HepG2 (cell line): ENCODE measurements around the gene SOS2. TPM values are rescaled to one million over a fixed set of nuclear protein-coding genes. Genes with fewer than 3 reads are reported as not detected.

Experiments used
- ADNP ChIP-seq: sonication (generic); formaldehyde crosslinking; IDR thresholded peaks from 2 replicates; pipeline ENCODE4 v1.4.0; 2020; ENCODE audit warnings: missing genetic modification reagents
- CCAR2 ChIP-seq: fragments of 200-400 bp; formaldehyde crosslinking; optimal IDR thresholded peaks from 2 replicates; pipeline ENCODE3; 2018; ENCODE audit warnings: low read depth, mild to moderate bottlenecking, low read length, moderate library complexity
- CEBPG ChIP-seq: IDR thresholded peaks from 2 replicates; pipeline ENCODE4 v1.6.1; 2016
- FOXA1 ChIP-seq, 2 experiments: fragments of 450-650 bp in 1 of 2; sonication (generic) in 1 of 2; formaldehyde crosslinking in 1 of 2; IDR thresholded peaks; 2 replicates each; pipeline versions ENCODE4 v1.4.0 to v1.6.1; 2016 to 2020; ENCODE audit warnings: missing genetic modification reagents in 1 of 2
- HDAC2 ChIP-seq: sonication (generic); formaldehyde crosslinking; IDR thresholded peaks from 2 replicates; pipeline ENCODE4 v1.4.0; 2020; ENCODE audit warnings: missing genetic modification reagents
- HMG20A ChIP-seq: IDR thresholded peaks from 2 replicates; pipeline ENCODE4 v1.6.1; 2016; ENCODE audit warnings: borderline replicate concordance
- NR2F6 ChIP-seq, 2 experiments: IDR thresholded peaks; 2 replicates each; pipeline ENCODE4 v1.6.1; 2016; ENCODE audit warnings: antibody characterized with exemption in 1 of 2, mild to moderate bottlenecking in 1 of 2
- PLRG1 ChIP-seq: fragments of 450-650 bp; conservative IDR thresholded peaks from 2 replicates; pipeline ENCODE4 v1.6.1; 2016
- POLR2AphosphoS5 ChIP-seq: IDR thresholded peaks from 2 replicates; pipeline ENCODE4 v1.6.1; 2012; ENCODE audit warnings: low read depth, low read length
- RBFOX2 ChIP-seq: fragments of 200-400 bp; formaldehyde crosslinking; IDR thresholded peaks from 2 replicates; pipeline ENCODE4 v1.6.1; 2017; ENCODE audit warnings: low read depth, mild to moderate bottlenecking, low read length
- RBM22 ChIP-seq: fragments of 200-400 bp; formaldehyde crosslinking; optimal IDR thresholded peaks from 2 replicates; pipeline ENCODE3; 2017; ENCODE audit warnings: mild to moderate bottlenecking, low read length, moderate library complexity
- SIN3A ChIP-seq: IDR thresholded peaks from 2 replicates; pipeline ENCODE4 v1.6.1; 2011; ENCODE audit warnings: low read depth, mild to moderate bottlenecking, control low read depth, low read length, borderline replicate concordance
- SP5 ChIP-seq: IDR thresholded peaks from 2 replicates; pipeline ENCODE4 v1.6.1; 2016; ENCODE audit warnings: low read depth, borderline replicate concordance
- SRF ChIP-seq: IDR thresholded peaks from 2 replicates; pipeline ENCODE4 v1.6.1; 2011; ENCODE audit warnings: mild to moderate bottlenecking, low read depth, low read length, moderate library complexity
- ZNF143 ChIP-seq: sonication (generic); formaldehyde crosslinking; IDR thresholded peaks from 2 replicates; pipeline ENCODE4 v1.4.0; 2020; ENCODE audit warnings: missing genetic modification reagents
- ZNF501 ChIP-seq: sonication (generic); formaldehyde crosslinking; IDR thresholded peaks from 2 replicates; pipeline ENCODE4 v1.5.1; 2020; ENCODE audit warnings: mild to moderate bottlenecking, moderate library complexity, missing genetic modification reagents
- ZNF543 ChIP-seq: sonication (generic); formaldehyde crosslinking; IDR thresholded peaks from 2 replicates; pipeline ENCODE4 v1.4.0; 2020; ENCODE audit warnings: mild to moderate bottlenecking, missing genetic modification reagents
- ZNF562 ChIP-seq: sonication (generic); formaldehyde crosslinking; IDR thresholded peaks from 2 replicates; pipeline ENCODE4 v1.8.0; 2022; ENCODE audit warnings: missing genetic modification reagents, borderline replicate concordance
- ZNF605 ChIP-seq: sonication (generic); formaldehyde crosslinking; IDR thresholded peaks from 2 replicates; pipeline ENCODE4 v1.8.0; 2022; ENCODE audit warnings: mild to moderate bottlenecking, missing genetic modification reagents
- ZSCAN31 ChIP-seq: sonication (generic); formaldehyde crosslinking; IDR thresholded peaks from 2 replicates; pipeline ENCODE4 v1.5.0; 2020; ENCODE audit warnings: low read depth, mild to moderate bottlenecking, missing genetic modification reagents
- ZSCAN9 ChIP-seq: IDR thresholded peaks from 2 replicates; pipeline ENCODE4 v1.6.1; 2016; ENCODE audit warnings: borderline replicate concordance
- polyA plus RNA-seq, 8 experiments: library from polyadenylated mRNA; depleted of rRNA in 3 of 8; stranded (reverse) in 7 of 8; unstranded in 1 of 8; fragments of >200 nt; fragmentation: Illumina TruSeq in 4 of 8; extraction: Trizol in 4 of 8; gene quantifications; 2 replicates each; pipeline versions ENCODE4 v1.2.1 to v1.2.3, GENCODE V29; 2011 to 2016; ENCODE audit warnings: low read depth in 4 of 8, missing spikeins in 1 of 8, mixed read lengths in 1 of 8; ENCODE audit not compliant: insufficient read depth in 1 of 8
- total RNA-seq, 5 experiments: library from RNA; depleted of rRNA; stranded (reverse); fragments of >200 nt; fragmentation: Illumina TruSeq; extraction: Trizol; gene quantifications; 2 replicates each; pipeline ENCODE4 v1.2.3, GENCODE V29; 2016; ENCODE audit warnings: low read depth in 1 of 5
- TF ChIP-seq, protein P1 (sequence below): sonication (generic); formaldehyde crosslinking; IDR thresholded peaks from 2 replicates; pipeline ENCODE4 v1.5.1; 2020; ENCODE audit warnings: missing genetic modification reagents, mild to moderate bottlenecking, borderline replicate concordance
- TF ChIP-seq, protein P2 (sequence below): sonication (generic); formaldehyde crosslinking; IDR thresholded peaks from 2 replicates; pipeline ENCODE4 v1.5.0; 2020; ENCODE audit warnings: mild to moderate bottlenecking, missing genetic modification reagents
- TF ChIP-seq, protein P3 (sequence below): IDR thresholded peaks from 2 replicates; pipeline ENCODE4 v1.6.1; 2016; ENCODE audit warnings: control low read depth
- TF ChIP-seq, protein P4 (sequence below): IDR thresholded peaks from 2 replicates; pipeline ENCODE4 v1.6.1; 2016; ENCODE audit warnings: missing compliant biosample characterization, missing genetic modification reagents, borderline replicate concordance

Gene SOS2
- total and polyA plus RNA-seq, 2 of the 13 experiments (the other 11 are each of a cell fraction or from before 2014, with no cell fraction given) = 9.3 to 12.1 TPM

DNA sequence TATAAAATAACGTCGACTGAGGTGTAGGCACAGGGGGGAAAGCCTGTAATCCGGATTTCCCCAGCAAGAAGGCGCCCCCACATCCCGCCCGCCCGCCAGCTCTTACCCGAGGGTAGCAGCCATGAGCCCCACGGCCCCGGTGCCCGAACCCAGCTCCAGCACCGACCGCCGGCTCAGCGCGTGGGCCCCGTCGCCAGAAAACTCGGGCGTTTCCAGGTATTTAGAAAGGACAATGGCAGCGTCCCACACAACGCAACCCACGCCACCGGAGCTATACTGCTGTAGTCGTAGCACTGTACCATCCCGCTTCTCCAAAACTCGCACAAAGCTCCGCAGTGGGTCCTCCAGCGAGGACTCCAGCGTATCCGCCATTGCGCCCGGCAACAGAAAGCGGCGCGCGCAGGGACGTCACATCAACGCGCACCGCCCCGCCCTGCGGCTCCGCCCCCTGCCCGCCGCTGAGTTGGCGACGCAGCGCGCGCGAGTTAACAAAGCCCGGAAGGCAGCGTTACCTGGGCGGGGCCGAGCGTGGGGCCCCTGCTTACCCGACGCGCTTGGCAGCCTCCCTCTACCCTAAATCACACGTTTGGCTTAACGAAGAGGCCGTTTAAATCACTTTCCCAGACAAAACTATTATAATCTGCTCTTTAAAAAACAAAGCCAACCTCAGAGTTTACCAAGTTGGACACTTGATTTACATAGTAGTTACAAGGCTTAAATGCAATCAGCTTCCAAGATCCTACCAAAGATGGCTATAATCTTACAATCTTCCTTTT, 115.0 kb downstream of the SOS2 start, which contains the start of gene VCPKMT (continued):
- TF ChIP-seq, protein P1, sequence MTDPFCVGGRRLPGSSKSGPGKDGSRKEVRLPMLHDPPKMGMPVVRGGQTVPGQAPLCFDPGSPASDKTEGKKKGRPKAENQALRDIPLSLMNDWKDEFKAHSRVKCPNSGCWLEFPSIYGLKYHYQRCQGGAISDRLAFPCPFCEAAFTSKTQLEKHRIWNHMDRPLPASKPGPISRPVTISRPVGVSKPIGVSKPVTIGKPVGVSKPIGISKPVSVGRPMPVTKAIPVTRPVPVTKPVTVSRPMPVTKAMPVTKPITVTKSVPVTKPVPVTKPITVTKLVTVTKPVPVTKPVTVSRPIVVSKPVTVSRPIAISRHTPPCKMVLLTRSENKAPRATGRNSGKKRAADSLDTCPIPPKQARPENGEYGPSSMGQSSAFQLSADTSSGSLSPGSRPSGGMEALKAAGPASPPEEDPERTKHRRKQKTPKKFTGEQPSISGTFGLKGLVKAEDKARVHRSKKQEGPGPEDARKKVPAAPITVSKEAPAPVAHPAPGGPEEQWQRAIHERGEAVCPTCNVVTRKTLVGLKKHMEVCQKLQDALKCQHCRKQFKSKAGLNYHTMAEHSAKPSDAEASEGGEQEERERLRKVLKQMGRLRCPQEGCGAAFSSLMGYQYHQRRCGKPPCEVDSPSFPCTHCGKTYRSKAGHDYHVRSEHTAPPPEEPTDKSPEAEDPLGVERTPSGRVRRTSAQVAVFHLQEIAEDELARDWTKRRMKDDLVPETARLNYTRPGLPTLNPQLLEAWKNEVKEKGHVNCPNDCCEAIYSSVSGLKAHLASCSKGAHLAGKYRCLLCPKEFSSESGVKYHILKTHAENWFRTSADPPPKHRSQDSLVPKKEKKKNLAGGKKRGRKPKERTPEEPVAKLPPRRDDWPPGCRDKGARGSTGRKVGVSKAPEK (CRISPR knock-in tag) = no peak
- no peak for TF ChIP-seq ZNF562 (CRISPR knock-in tag)
- no peak for TF ChIP-seq PLRG1
- no peak for TF ChIP-seq CCAR2
- TF ChIP-seq ADNP = no peak
- TF ChIP-seq HDAC2 (CRISPR knock-in tag) = peak; percentile 70
- peak; percentile 85 for TF ChIP-seq POLR2AphosphoS5
- TF ChIP-seq RBFOX2 = peak; percentile 97
- TF ChIP-seq RBM22 = peak; percentile 62
- peak; percentile 99 for TF ChIP-seq SP5 (CRISPR knock-in tag)
- TF ChIP-seq NR2F6 (IDR thresholded peaks at IDR 0.05) = no peak
- peak; percentile 38; the same call in 1 of the 2 replicates for TF ChIP-seq NR2F6 (CRISPR knock-in tag; IDR thresholded peaks at IDR 0.05)
- TF ChIP-seq ZSCAN9 (CRISPR knock-in tag) = peak; percentile 55; the same call in 1 of the 2 replicates
- TF ChIP-seq, protein P2, sequence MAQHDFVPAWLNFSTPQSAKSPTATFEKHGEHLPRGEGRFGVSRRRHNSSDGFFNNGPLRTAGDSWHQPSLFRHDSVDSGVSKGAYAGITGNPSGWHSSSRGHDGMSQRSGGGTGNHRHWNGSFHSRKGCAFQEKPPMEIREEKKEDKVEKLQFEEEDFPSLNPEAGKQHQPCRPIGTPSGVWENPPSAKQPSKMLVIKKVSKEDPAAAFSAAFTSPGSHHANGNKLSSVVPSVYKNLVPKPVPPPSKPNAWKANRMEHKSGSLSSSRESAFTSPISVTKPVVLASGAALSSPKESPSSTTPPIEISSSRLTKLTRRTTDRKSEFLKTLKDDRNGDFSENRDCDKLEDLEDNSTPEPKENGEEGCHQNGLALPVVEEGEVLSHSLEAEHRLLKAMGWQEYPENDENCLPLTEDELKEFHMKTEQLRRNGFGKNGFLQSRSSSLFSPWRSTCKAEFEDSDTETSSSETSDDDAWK (CRISPR knock-in tag) = no peak
- TF ChIP-seq ZNF543 (CRISPR knock-in tag) = no peak
- TF ChIP-seq SRF = no peak
- TF ChIP-seq HMG20A (CRISPR knock-in tag) = no peak
- TF ChIP-seq FOXA1 (IDR thresholded peaks at IDR 0.05) = no peak
- TF ChIP-seq FOXA1 (CRISPR knock-in tag; IDR thresholded peaks at IDR 0.05) = peak; percentile 60; the same call in 1 of the 2 replicates
- TF ChIP-seq ZNF501 (CRISPR knock-in tag) = peak; percentile 85
- TF ChIP-seq SIN3A = peak; percentile 91
- TF ChIP-seq, protein P3, sequence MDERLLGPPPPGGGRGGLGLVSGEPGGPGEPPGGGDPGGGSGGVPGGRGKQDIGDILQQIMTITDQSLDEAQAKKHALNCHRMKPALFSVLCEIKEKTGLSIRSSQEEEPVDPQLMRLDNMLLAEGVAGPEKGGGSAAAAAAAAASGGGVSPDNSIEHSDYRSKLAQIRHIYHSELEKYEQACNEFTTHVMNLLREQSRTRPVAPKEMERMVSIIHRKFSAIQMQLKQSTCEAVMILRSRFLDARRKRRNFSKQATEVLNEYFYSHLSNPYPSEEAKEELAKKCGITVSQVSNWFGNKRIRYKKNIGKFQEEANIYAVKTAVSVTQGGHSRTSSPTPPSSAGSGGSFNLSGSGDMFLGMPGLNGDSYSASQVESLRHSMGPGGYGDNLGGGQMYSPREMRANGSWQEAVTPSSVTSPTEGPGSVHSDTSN (CRISPR knock-in tag) = no peak
- peak; percentile 73 for TF ChIP-seq ZNF605 (CRISPR knock-in tag)
- TF ChIP-seq, protein P4, sequence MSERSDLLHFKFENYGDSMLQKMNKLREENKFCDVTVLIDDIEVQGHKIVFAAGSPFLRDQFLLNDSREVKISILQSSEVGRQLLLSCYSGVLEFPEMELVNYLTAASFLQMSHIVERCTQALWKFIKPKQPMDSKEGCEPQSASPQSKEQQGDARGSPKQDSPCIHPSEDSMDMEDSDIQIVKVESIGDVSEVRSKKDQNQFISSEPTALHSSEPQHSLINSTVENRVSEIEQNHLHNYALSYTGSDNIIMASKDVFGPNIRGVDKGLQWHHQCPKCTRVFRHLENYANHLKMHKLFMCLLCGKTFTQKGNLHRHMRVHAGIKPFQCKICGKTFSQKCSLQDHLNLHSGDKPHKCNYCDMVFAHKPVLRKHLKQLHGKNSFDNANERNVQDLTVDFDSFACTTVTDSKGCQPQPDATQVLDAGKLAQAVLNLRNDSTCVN (CRISPR knock-in tag) = no peak; the same call in 1 of the 2 replicates
- peak; percentile 63; the same call in 1 of the 2 replicates for TF ChIP-seq ZSCAN31
- TF ChIP-seq ZNF143 (CRISPR knock-in tag) = no peak
- peak; percentile 8; the same call in 1 of the 2 replicates for TF ChIP-seq CEBPG (CRISPR knock-in tag)
